K562 (cell line): ENCODE data around the gene EVC. TPM values are rescaled to one million over a fixed set of nuclear protein-coding genes. Genes with fewer than 3 reads are reported as not detected.

Experiments used
- ATAC-seq: fragments of 200-7000 bp; cut with Tn5 transposase; 3 replicates; pipeline ENCODE4 v1.9.1; 2020; ENCODE audit warnings: moderate library complexity
- Bru-seq: library from RNA; stranded (reverse); fragments of 400-500 nt; gene quantifications from one replicate; lab custom pipeline; 2021; lab: Mats Ljungman, UMichigan
- BruChase-seq, 2 experiments: library from RNA; stranded (reverse); fragments of 400-500 nt; gene quantifications; one replicate each; lab custom pipeline; 2021; lab: Mats Ljungman, UMichigan
- BruUV-seq: library from RNA; stranded (reverse); fragments of 400-500 nt; replicated peaks from 2 replicates; lab custom pipeline; 2021; lab: Mats Ljungman, UMichigan
- CTCF ChIA-PET: fragments of 300-600 bp; formaldehyde crosslinking; extraction: SDS; loops from one replicate; lab custom pipeline; 2021; ENCODE audit warnings: low intra/inter-chr PET ratio; lab: Yijun Ruan, JAX
- POLR2A ChIA-PET: fragments of 300-600, 350-650 bp; sonication (Branson Sonifier 250); formaldehyde crosslinking; extraction: SDS; loops from one replicate; lab custom pipeline; 2021; ENCODE audit warnings: antibody characterized with exemption, inconsistent platforms; lab: Yijun Ruan, JAX
- DNase-seq, 4 experiments: peaks; one replicate each; pipeline versions ENCODE4 v3.0.0 to v3.0.0-alpha.2; 2011 to 2018; ENCODE audit warnings: low spot score in 3 of 4, mixed read lengths in 3 of 4; ENCODE audit errors: extremely low read depth in 1 of 4
- FAIRE-seq: peaks from 2 replicates; lab custom pipeline; 2011; peaks lifted over from hg19 to GRCh38; lab: Jason Lieb, UNC
- H2AFZ ChIP-seq: 2 replicates; pipeline ENCODE4 v1.6.0; 2011; ENCODE audit warnings: low read depth, low read length, control low read depth, inconsistent platforms
- H3K27ac ChIP-seq: fragments of 200-600 bp; 3 replicates; pipeline ENCODE4 v1.8.0; 2011; ENCODE audit warnings: low read depth, mild to moderate bottlenecking, control low read depth, inconsistent platforms, low read length, moderate library complexity, mixed read lengths; ENCODE audit errors: extremely low read depth
- H3K27me3 ChIP-seq, 2 experiments: fragments of 300-600 bp in 1 of 2; 2 replicates in 1 of 2; 3 replicates in 1 of 2; pipeline versions ENCODE4 v1.6.0 to v1.8.0; 2011; ENCODE audit warnings: inconsistent platforms in 2 of 2, low read length in 2 of 2, mild to moderate bottlenecking in 1 of 2, mixed read lengths in 1 of 2, moderate library complexity in 1 of 2; ENCODE audit not compliant: control insufficient read depth in 2 of 2, insufficient read depth in 2 of 2
- H3K36me3 ChIP-seq: fragments of 300-600 bp; 3 replicates; pipeline ENCODE4 v1.8.0; 2011; ENCODE audit warnings: mild to moderate bottlenecking, low read length, inconsistent platforms; ENCODE audit not compliant: control insufficient read depth, insufficient read depth
- H3K4me1 ChIP-seq, 2 experiments: fragments of 200-600 bp in 1 of 2; replicated peaks in 1 of 2; 2 replicates in 1 of 2; 3 replicates in 1 of 2; pipeline versions ENCODE4 v1.5.1 to v1.8.0; 2011; ENCODE audit warnings: inconsistent platforms in 2 of 2, low read length in 2 of 2, mild to moderate bottlenecking in 1 of 2, mixed read lengths in 1 of 2, moderate library complexity in 1 of 2; ENCODE audit not compliant: control insufficient read depth in 2 of 2, insufficient read depth in 2 of 2
- H3K4me2 ChIP-seq: 2 replicates; pipeline ENCODE4 v1.6.1; 2011; ENCODE audit warnings: low read length, control low read depth, inconsistent platforms, mixed read lengths; ENCODE audit not compliant: insufficient read depth
- H3K4me3 ChIP-seq: fragments of 200-600 bp; sonication (generic), shearing (Covaris generic); 2 replicates; pipeline ENCODE4 v1.5.1; 2016; ENCODE audit warnings: control low read depth, inconsistent platforms
- H3K79me2 ChIP-seq: fragments of 200-600 bp; 3 replicates; pipeline ENCODE4 v1.8.0; 2011; ENCODE audit warnings: low read length, inconsistent platforms; ENCODE audit not compliant: control insufficient read depth, insufficient read depth
- H3K9ac ChIP-seq, 2 experiments: 2 replicates each; pipeline versions ENCODE4 v1.6.0 to v1.6.1; 2011; ENCODE audit warnings: low read depth in 2 of 2, low read length in 2 of 2, control low read depth in 1 of 2, inconsistent platforms in 1 of 2, mild to moderate bottlenecking in 1 of 2, mixed read lengths in 1 of 2; ENCODE audit not compliant: insufficient read depth in 1 of 2
- H3K9me1 ChIP-seq: one replicate; pipeline ENCODE4 v1.6.0; 2011; ENCODE audit warnings: inconsistent platforms, mild to moderate bottlenecking, low read length, moderate library complexity; ENCODE audit not compliant: control insufficient read depth, insufficient read depth
- H3K9me3 ChIP-seq: replicated peaks from 2 replicates; pipeline ENCODE4 v1.5.1; 2011; ENCODE audit warnings: low read depth, low read length, inconsistent platforms; ENCODE audit not compliant: control insufficient read depth, insufficient read depth
- H4K20me1 ChIP-seq: replicated peaks from 2 replicates; pipeline ENCODE4 v1.6.1; 2011; ENCODE audit warnings: low read length, inconsistent platforms, mixed read lengths; ENCODE audit not compliant: control insufficient read depth, insufficient read depth
- CXXC5 ChIP-seq: fragments of 250-450 bp; sonication (Bioruptor Pico); IDR thresholded peaks from 2 replicates; pipeline ENCODE4 v1.8.0; 2022; ENCODE audit warnings: inconsistent platforms, mild to moderate bottlenecking, moderate library complexity
- EGR1 ChIP-seq: fragments of 450-650 bp; conservative IDR thresholded peaks from 2 replicates; pipeline ENCODE4 v1.6.1; 2017; ENCODE audit warnings: mild to moderate bottlenecking
- EP400 ChIP-seq: fragments of 450-650 bp; IDR thresholded peaks from 2 replicates; pipeline ENCODE4 v1.6.1; 2017; ENCODE audit warnings: antibody characterized with exemption, mild to moderate bottlenecking, moderate library complexity
- ETV5 ChIP-seq: sonication (generic); formaldehyde crosslinking; IDR thresholded peaks from 2 replicates; pipeline ENCODE4 v1.4.0; 2020; ENCODE audit warnings: low read depth, mild to moderate bottlenecking, missing genetic modification reagents
- FOXA1 ChIP-seq: fragments of 450-650 bp; IDR thresholded peaks from 2 replicates; pipeline ENCODE4 v1.6.1; 2016; ENCODE audit warnings: mild to moderate bottlenecking, borderline replicate concordance
- KAT8 ChIP-seq: fragments of 450-650 bp; IDR thresholded peaks from 2 replicates; pipeline ENCODE4 v1.6.1; 2016; ENCODE audit warnings: low read depth, mild to moderate bottlenecking
- NRF1 ChIP-seq, 2 experiments: fragments of 450-650 bp; IDR thresholded peaks in 1 of 2; conservative IDR thresholded peaks in 1 of 2; 2 replicates each; pipeline ENCODE4 v1.6.1; 2014; ENCODE audit warnings: mild to moderate bottlenecking in 2 of 2
- POLR2G ChIP-seq: fragments of 200-400 bp; formaldehyde crosslinking; IDR thresholded peaks from 2 replicates; pipeline ENCODE4 v1.6.1; 2017; ENCODE audit warnings: low read depth, mild to moderate bottlenecking, antibody characterized with exemption, low read length, moderate library complexity
- RBFOX2 ChIP-seq: fragments of 200-400 bp; formaldehyde crosslinking; IDR thresholded peaks from 2 replicates; pipeline ENCODE4 v1.6.1; 2017; ENCODE audit warnings: low read depth, mild to moderate bottlenecking, low read length, moderate library complexity
- SMAD4 ChIP-seq: fragments of 250-450 bp; sonication (Bioruptor Pico); conservative IDR thresholded peaks from 2 replicates; pipeline ENCODE4 v1.8.0; 2021; ENCODE audit warnings: inconsistent platforms, mild to moderate bottlenecking, moderate library complexity
- ZNF584 ChIP-seq: fragments of 200-800 bp; sonication (Bioruptor generic); IDR thresholded peaks from 2 replicates; pipeline ENCODE4 v1.6.1; 2016; ENCODE audit warnings: low read depth, mild to moderate bottlenecking, missing genetic modification characterization, missing compliant biosample characterization
- WGBS: fragments of 100-300 bp; shearing (Covaris generic); methylation state at CpG from one replicate; pipeline ENCODE4 v1.1.6; 2016; ENCODE audit warnings: low coverage, mixed read lengths; ENCODE audit not compliant: insufficient coverage; ENCODE audit errors: missing lambda C conversion rate; 5-methylcytosine and 5-hydroxymethylcytosine counted together
- in situ Hi-C: fragments of 300-500 bp; cut with MboI; formaldehyde crosslinking; loops from 4 replicates; pipeline ENCODE4 v1.15.0; 2018; ENCODE audit warnings: inconsistent platforms, mixed read lengths
- intact Hi-C: fragments of 100-400 bp; cut with micrococcal nuclease; formaldehyde crosslinking; loops from 2 replicates; pipeline ENCODE4 v1.14.2; 2022
- long read RNA-seq, 3 experiments: library from polyadenylated mRNA in 2 of 3; library from RNA in 1 of 3; unstranded in 2 of 3; stranded (forward) in 1 of 3; transcript quantifications; one replicate each; pipeline ENCODE4 v2.0.0, GENCODE V29; 2019 to 2022
- polyA minus RNA-seq, 3 experiments: library from RNA; depleted of rRNA, polyadenylated mRNA; stranded (reverse); fragments of >200 nt; gene quantifications; 2 replicates each; pipeline ENCODE4 v1.2.3, GENCODE V29; 2011
- polyA plus RNA-seq, 8 experiments: library from polyadenylated mRNA; depleted of rRNA in 4 of 8; stranded (reverse) in 5 of 8; unstranded in 3 of 8; fragments of >200 nt; fragmentation: Nextera tagmentation in 2 of 8; fragmentation: Illumina TruSeq in 1 of 8; extraction: Ambion mirVana in 2 of 8; extraction: Trizol in 1 of 8; gene quantifications; 2 replicates each; pipeline versions ENCODE4 v1.2.1 to v1.2.3, GENCODE V29; 2011 to 2014; ENCODE audit warnings: inconsistent platforms in 1 of 8, missing spikeins in 1 of 8
- total RNA-seq, 7 experiments: library from RNA; depleted of rRNA in 6 of 7; stranded (reverse); fragments of >200 nt in 6 of 7; fragmentation: Illumina TruSeq in 2 of 7; extraction: Trizol in 2 of 7; gene quantifications; 2 replicates each; pipeline versions ENCODE4 v1.2.1 to v1.2.3, GENCODE V29; 2011 to 2021; ENCODE audit warnings: low replicate concordance in 1 of 7
- TF ChIP-seq, protein P1 (sequence below), 2 experiments: IDR thresholded peaks; 2 replicates each; pipeline ENCODE4 v1.6.1; 2011; ENCODE audit warnings: borderline replicate concordance in 1 of 2, control low read depth in 1 of 2, low read depth in 1 of 2, low read length in 1 of 2, mild to moderate bottlenecking in 1 of 2, mixed read lengths in 1 of 2, moderate library complexity in 1 of 2; ENCODE audit not compliant: insufficient read depth in 1 of 2, insufficient read length in 1 of 2, poor library complexity in 1 of 2, severe bottlenecking in 1 of 2; ENCODE audit errors: extremely low read depth in 1 of 2
- TF ChIP-seq, protein P2 (sequence below): fragments of 200-800 bp; sonication (Bioruptor generic); IDR thresholded peaks from 2 replicates; pipeline ENCODE4 v1.6.1; 2017; ENCODE audit warnings: missing genetic modification characterization, missing compliant biosample characterization

EVC gene
- total RNA-seq (2011; cell fraction: chromatin; rRNA removed; ENCODE audit: low replicate concordance) = 3.4 and 3.9 TPM in 2 replicates
- total RNA-seq (2011; cell fraction: nucleolus; rRNA removed) = 1.3 and 1.6 TPM in 2 replicates
- total RNA-seq (2011; cell fraction: nucleoplasm; rRNA removed) = 1.1 and 2.0 TPM in 2 replicates
- 0.91 and 2.3 TPM in 2 replicates for total RNA-seq (2014; rRNA removed)
- total RNA-seq (2014; rRNA removed; fragmentation: Illumina TruSeq; extraction: Trizol) = 1.1 and 1.2 TPM in 2 replicates
- 1.4 and 1.7 TPM in 2 replicates for total RNA-seq (2015; rRNA removed; fragmentation: Illumina TruSeq; extraction: Trizol)
- total RNA-seq (2021) = 3.2 and 3.4 TPM in 2 replicates
- 0.01 and 0.22 TPM in 2 replicates for polyA plus RNA-seq (2011; rRNA removed)
- 0.01 and 0.10 TPM in 2 replicates for polyA plus RNA-seq (2011; cell fraction: cytosol; rRNA removed)
- 0.03 and 1.2 TPM in 2 replicates for polyA plus RNA-seq (2011; cell fraction: nucleus; rRNA removed)
- polyA plus RNA-seq (2012) = 1.3 and 3.9 TPM in 2 replicates
- 1.2 and 1.5 TPM in 2 replicates for polyA plus RNA-seq (2014; fragmentation: Illumina TruSeq; extraction: Trizol)
- under 1 TPM; 0.03 to 0.08 TPM for polyA plus RNA-seq (2014; fragmentation: Nextera tagmentation; extraction: Ambion mirVana)
- polyA plus RNA-seq (2014; rRNA removed) = 2.6 and 2.7 TPM in 2 replicates
- 0.06 and 0.18 TPM in 2 replicates for polyA minus RNA-seq (2011; rRNA and poly(A)+ RNA removed)
- polyA minus RNA-seq (2011; cell fraction: cytosol; rRNA and poly(A)+ RNA removed) = 0.10 TPM in 1 of 2 replicates, not detected in the other
- 0.44 and 1.1 TPM in 2 replicates for polyA minus RNA-seq (2011; cell fraction: nucleus; rRNA and poly(A)+ RNA removed)
- percentile 40 among the genes with signal in this experiment for Bru-seq, nascent RNA
- BruChase-seq, experiment 1, labeled RNA remaining after a 2-hour chase = percentile 41 among the genes with signal in this experiment
- percentile 38 among the genes with signal in this experiment for BruChase-seq, experiment 2, labeled RNA remaining after a 6-hour chase
- long read RNA-seq, experiment 1, partial matches to known transcripts = 1 of 2 reads
- long read RNA-seq, experiment 1, other reads (novel, unspliced or antisense) = 1 of 2 reads
- long read RNA-seq, experiment 2, partial matches to known transcripts = 1 of 1 reads
- long read RNA-seq, experiment 2, other reads (novel, unspliced or antisense) = 0 of 1 reads
- long read RNA-seq, experiment 3 = 0 reads

DNA sequence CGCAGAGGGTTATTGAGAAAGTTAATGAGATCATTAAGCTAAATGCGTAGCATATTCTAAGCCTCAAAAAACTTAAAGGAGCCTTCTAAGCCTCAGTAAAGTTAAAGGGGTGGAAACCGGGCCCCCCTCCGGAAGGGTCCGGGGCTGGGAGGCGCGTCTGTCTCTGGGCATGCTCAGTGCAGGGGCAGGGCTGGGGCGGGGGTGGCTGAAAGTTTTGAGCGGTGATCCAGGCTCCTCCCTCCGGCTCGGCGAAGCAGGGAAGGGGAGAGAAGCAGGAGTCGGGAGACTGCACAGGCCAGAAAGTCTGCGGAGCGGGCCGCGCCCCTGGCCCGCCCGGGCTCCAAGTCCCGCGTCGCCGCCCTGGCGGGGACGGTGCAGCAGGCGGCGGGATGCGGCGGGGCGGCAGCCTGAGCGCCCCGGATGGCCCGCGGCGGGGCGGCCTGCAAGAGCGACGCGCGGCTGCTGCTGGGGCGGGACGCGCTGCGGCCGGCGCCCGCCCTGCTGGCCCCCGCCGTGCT lies at the start of gene EVC:
Gene EVC, plus strand, starts transcription at position 241 of the 518 bp plus-strand sequence. Its CDS starts 180 bp downstream, at position 421.
- intact Hi-C loops (no loop called here), in situ Hi-C loops (no loop called here)
- H3K27me3 ChIP-seq = peaks cover 2 to 18% of the 10 kb centered on the region in 2 experiments; a peak in 3 of 5 replicates
- ChIA-PET POLR2A (no interaction called here), CTCF (no interaction called here)
- no peaks in the 10 kb centered on the region for H3K79me2 ChIP-seq
- peak; percentile 36 to 73 (median 39) for DNase-seq
- FAIRE-seq = no peak
- no peaks in the 10 kb centered on the region for H3K36me3 ChIP-seq
- H3K9ac ChIP-seq = peak within 1 kb of the TSS in 1 of 2 experiments; percentile 74; a peak in 2 of 4 replicates
- H3K9me3 ChIP-seq = peaks cover 6% of the 10 kb centered on the region; the same call in 1 of the 2 replicates
- WGBS = under 1% methylated on average over 30 of the region's 49 CpGs
- no peaks in the 10 kb centered on the region for H4K20me1 ChIP-seq
- no peaks in the 10 kb centered on the region for H3K9me1 ChIP-seq
- peak within 1 kb of the TSS; percentile 62 for H2AFZ ChIP-seq
- peak within 1 kb of the TSS; percentile 52 for H3K4me2 ChIP-seq
- peak within 1 kb of the TSS; percentile 28 for H3K4me3 ChIP-seq
- H3K4me1 ChIP-seq = peaks cover 0 to 20% of the 10 kb centered on the region in 2 experiments; a peak in 4 of 5 replicates
- no TSS peak for BruUV-seq
- H3K27ac ChIP-seq = peak within 1 kb of the TSS; percentile 22; the same call in 1 of the 3 replicates
- TF ChIP-seq RBFOX2 = peak; percentile 42
- peak; percentile 52 for TF ChIP-seq CXXC5 (CRISPR knock-in tag)
- TF ChIP-seq, protein P1, sequence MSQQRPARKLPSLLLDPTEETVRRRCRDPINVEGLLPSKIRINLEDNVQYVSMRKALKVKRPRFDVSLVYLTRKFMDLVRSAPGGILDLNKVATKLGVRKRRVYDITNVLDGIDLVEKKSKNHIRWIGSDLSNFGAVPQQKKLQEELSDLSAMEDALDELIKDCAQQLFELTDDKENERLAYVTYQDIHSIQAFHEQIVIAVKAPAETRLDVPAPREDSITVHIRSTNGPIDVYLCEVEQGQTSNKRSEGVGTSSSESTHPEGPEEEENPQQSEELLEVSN (IDR thresholded peaks at IDR 0.05; ENCODE audit: borderline replicate concordance in 1 of 2, extremely low read depth in 1 of 2, insufficient read depth in 1 of 2, insufficient read length in 1 of 2, low read depth in 1 of 2, low read length in 1 of 2, poor library complexity in 1 of 2, severe bottlenecking in 1 of 2) = peak in 1 of 2 experiments; percentile 49
- TF ChIP-seq, protein P2, sequence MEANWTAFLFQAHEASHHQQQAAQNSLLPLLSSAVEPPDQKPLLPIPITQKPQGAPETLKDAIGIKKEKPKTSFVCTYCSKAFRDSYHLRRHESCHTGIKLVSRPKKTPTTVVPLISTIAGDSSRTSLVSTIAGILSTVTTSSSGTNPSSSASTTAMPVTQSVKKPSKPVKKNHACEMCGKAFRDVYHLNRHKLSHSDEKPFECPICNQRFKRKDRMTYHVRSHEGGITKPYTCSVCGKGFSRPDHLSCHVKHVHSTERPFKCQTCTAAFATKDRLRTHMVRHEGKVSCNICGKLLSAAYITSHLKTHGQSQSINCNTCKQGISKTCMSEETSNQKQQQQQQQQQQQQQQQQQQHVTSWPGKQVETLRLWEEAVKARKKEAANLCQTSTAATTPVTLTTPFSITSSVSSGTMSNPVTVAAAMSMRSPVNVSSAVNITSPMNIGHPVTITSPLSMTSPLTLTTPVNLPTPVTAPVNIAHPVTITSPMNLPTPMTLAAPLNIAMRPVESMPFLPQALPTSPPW (CRISPR knock-in tag) = peak; percentile 60; the same call in 1 of the 2 replicates
- TF ChIP-seq FOXA1 = no peak
- TF ChIP-seq ZNF584 (CRISPR knock-in tag) = 0 out of 2 replicates have a peak, but pooled peaks have one; percentile 6
- TF ChIP-seq EP400 = no peak
- TF ChIP-seq POLR2G = peak; percentile 56; the same call in 1 of the 2 replicates
- TF ChIP-seq NRF1 (conservative IDR thresholded peaks at IDR 0.05 in 1 of 2, IDR thresholded peaks at IDR 0.05 in 1 of 2) = peak; percentile 87 to 88
- no peak for TF ChIP-seq KAT8
- 0 out of 2 replicates have a peak, but pooled peaks have one; percentile 41 for TF ChIP-seq SMAD4 (CRISPR knock-in tag)
- TF ChIP-seq ETV5 (CRISPR knock-in tag) = no peak
- TF ChIP-seq EGR1 = 0 out of 2 replicates have a peak, but pooled peaks have one; percentile 14
- TF ChIP-seq, all 486 proteins: peak for 9
- ATAC-seq = peak; percentile 84
